ENCODE data around the gene DCHS2.

Gene DCHS2, protein sequence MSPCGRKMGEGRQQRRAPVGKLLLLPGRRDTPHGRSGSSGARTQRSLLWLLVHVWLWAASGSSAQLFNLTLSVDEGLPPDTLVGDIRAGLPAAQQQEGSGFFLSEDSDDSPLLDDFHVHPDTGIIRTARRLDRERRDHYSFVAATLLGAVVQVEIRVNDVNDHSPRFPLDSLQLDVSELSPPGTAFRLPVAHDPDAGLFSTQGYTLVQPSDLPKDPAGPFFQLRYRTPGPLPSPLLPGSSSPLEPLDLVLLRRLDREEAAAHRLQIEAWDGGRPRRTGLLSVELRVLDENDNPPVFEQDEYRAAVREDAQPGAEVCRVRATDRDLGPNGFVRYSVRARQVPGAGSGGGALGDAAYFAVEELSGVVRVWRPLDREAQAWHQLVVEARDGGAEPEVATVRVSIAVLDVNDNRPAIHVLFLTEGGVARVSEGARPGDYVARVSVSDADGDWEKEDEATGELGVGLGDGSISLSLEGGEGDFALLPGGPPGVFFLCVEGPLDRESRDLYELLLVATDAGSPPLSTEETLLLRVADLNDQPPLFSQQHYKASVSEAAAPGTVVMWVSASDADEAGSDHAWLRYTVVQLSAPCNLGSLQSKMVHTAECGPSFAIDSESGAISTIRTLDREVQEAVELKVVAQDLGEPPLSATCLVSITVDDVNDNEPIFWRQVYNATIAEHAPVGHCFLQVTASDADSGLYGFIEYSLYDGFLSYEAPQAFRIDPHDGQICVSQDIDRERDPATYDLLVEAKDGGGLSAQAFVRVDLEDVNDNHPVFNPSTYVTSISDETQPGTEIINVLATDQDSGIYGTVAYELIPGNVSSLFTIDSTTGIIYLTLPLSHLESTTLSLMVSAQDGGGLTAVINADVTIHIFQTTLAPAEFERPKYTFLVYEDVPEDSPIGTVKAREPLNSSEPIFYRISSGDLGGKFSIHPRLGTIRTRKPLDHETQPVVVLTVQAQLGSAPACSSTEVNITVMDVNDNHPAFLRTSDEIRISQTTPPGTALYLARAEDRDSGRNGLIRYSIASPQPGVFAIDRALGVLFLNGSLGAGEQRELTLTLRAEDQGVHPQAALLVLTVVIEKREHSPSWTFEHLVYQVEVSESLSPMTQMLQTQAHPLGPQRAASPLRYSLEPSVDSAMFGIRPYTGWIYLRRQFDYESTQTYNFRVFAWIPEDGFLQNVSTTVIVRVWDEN (N-terminal part only)

DNA sequence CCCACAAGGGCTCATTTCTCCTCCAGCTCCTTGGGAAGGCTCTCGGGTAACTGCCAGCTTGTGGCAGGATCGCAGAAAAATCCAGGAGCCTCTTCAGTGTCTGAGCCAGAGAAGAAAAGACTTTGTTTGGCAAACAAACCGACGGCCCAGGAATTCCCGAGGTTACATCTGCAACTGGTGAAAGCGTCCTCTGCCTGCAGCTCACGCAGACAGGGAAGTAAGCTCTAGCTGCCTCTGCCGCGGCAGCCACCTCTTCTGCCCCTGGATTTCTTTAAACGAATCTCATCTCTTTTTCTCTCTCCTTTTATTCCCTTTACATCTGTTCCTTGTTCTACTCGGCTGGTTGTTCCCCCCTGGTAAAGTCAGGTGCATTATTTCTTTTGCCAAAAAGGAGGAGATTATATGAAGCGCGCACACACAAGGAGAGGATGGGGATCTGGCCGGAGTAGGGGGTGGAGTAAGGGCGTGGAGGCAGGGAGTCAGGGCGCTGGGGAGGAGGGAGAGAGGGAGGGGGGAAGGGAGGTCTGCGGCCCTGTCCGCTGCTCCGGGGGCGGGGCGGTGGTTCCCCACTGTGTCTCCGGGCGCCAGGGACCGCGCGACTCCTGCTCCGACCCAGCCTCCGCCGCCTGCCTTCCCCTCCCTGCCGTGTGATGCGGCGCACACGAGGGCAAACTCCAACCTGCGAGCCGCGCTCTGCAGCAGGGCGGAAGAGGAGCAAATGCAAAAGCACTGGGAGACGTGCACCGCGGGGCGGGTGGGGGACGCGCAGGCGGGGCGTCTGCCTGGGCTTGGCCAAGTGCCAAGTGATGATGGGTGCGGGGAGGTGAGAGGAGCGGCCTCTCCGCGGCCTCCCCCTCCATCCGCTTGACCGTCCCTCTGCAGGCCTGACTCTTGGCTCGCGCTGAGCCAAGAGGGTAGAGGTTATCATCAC, at the start of gene DCHS2:
DCHS2 (minus strand) TSS at position 459 of the 931 bp plus-strand sequence; CDS start at position 15, 444 bp downstream.
- TF ChIP-seq, protein P1, sequence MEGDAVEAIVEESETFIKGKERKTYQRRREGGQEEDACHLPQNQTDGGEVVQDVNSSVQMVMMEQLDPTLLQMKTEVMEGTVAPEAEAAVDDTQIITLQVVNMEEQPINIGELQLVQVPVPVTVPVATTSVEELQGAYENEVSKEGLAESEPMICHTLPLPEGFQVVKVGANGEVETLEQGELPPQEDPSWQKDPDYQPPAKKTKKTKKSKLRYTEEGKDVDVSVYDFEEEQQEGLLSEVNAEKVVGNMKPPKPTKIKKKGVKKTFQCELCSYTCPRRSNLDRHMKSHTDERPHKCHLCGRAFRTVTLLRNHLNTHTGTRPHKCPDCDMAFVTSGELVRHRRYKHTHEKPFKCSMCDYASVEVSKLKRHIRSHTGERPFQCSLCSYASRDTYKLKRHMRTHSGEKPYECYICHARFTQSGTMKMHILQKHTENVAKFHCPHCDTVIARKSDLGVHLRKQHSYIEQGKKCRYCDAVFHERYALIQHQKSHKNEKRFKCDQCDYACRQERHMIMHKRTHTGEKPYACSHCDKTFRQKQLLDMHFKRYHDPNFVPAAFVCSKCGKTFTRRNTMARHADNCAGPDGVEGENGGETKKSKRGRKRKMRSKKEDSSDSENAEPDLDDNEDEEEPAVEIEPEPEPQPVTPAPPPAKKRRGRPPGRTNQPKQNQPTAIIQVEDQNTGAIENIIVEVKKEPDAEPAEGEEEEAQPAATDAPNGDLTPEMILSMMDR (IDR thresholded peaks at IDR 0.05) = no peak

DNA sequence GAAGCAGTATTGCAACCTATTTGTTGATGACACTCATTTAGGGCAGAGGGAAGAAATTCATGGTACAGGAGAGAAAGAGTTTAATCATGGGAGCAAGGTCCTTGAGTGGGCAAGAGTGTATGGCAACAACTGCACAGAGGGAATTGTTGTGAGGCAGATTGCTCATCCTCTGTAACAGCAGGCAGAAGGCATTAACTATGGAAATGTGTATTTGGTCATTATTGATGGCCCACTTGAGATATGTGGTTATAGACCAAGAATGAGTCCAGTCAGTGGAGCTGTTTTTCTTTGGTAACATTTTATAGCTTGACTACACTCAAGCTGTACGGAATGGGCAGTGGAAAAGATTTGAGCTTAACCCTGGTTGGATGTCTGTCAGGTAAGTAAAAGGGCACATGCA, 42.7 kb upstream of the DCHS2 start:
- TF ChIP-seq, protein P1 (IDR thresholded peaks at IDR 0.05) = no peak

DNA sequence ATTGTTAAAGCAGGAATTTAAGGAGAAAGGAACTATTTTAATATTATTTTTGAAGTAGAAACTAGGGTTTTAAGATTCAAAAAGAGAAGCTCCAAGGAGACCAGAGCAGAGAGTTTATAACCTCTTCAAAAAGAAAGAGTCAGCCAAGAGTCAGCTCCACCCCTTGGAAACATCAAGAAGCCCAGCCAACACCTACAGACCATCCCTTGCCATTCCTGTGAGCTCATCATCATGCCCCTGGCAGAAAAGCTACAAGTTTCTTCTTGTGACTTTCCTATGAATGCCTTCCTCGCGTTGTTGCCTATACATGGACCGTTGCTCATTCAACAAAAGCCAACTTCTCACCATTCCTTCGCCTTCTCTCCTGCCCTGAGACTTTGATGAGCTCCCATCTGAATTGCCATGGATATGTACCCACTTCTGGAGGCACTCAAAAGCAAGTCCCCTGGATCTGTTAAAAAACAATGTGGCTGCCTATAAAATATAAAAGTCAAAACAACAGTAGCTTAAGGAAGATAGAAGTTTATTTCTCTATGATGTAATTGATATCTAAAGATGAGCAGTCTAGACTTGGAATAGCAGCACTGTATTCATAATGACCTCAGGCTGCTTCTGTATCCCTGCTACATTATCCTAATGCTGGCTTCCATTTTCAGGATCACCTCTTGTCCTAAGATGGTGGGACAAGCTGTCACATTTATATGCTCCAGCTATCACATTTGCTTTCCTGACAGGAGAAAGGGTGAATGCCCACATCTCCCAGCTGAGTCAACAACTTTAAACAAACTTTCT, 38.3 kb upstream of the DCHS2 start:
- TF ChIP-seq, protein P1 (IDR thresholded peaks at IDR 0.05) = no peak

DNA sequence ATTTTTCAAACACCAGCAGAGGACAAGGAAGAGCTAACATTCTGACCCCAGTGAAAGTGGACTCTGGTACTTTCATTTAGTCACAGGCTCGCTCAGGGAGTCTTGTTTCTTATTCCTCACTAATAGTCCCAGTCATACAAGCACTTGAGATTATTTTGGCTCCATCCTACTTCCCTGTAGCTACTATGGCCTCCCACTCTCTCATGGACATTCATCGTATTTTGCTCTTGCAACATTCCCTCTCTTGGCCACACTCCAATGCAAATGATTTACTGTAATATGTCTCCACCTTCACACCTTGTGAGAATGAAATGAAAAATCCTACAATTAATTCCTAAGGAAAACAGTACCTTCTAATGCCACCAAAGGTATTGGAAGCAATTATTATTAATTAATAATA, 37.3 kb upstream of the DCHS2 start:
- TF ChIP-seq, protein P1 (IDR thresholded peaks at IDR 0.05) = no peak

DNA sequence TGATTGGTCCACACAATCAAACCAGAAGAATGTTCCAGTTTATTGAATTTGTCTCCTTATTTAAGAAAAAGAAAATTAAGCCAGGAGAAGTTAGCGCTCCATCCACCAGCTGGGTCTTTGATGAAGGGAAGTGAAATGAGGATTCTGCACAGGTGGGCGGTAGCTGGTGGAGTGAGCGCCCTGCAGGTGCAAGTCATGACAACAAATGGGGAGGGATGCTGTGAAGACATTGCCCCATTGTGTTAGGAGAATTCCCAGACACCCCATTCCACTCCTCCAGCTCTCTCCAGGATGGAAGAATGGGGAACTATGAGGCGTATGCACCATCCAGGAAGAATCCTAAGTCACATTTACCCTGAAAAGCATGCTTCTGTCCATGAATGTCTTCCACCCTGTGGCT, 35.7 kb upstream of the DCHS2 start:
- TF ChIP-seq, protein P1 (IDR thresholded peaks at IDR 0.05) = no peak

DNA sequence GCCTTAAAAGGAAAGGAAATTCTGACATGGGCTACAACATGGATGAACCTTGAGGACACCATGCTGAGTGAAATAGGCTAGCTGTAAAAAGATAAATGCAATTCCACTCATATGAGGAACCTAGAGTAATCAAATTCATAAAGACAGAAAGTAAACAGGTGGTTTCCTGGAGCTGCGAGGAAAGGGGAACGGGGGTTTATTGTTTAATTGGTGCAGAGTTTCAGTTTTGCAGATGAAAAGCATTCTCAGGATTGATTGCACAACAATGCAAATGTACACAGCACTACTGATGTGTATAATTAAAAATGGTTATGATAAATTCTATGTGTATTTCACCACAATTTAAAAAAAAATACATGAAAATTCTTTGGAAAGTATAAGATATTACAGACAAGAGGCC, 34.6 kb upstream of the DCHS2 start:
- TF ChIP-seq, protein P1 (IDR thresholded peaks at IDR 0.05) = no peak

Data from LNCAP (cell line).